HG02973 (cell line): Measurements from ENCODE around the gene NCKAP5.

Experiments
- ATAC-seq: cut with Tn5 transposase; IDR thresholded peaks from one replicate; pipeline ENCODE4 v1.9.1; 2021; ENCODE audit warnings: moderate library complexity; ENCODE audit not compliant: unreplicated experiment

NCKAP5 gene

DNA sequence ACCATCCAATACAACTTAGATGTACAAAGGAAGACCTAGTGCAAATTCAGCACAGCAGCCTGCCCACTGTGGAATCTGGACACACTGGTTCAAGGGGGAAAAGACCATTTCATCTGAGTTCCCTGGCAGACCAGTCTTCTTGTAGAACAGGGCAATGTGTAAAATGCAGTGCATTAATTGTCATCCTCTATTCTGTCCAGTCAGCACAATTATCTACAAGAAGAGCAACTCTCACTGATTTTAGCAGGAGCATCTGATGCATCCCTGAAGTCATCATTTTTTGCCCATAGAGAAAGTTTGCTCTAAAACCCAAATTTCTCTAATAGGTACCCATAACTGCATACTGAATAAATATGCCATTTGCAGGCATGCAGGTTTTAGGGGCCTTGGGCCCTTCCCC, 816.4 kb downstream of the NCKAP5 start:
- ATAC-seq: no peak

DNA sequence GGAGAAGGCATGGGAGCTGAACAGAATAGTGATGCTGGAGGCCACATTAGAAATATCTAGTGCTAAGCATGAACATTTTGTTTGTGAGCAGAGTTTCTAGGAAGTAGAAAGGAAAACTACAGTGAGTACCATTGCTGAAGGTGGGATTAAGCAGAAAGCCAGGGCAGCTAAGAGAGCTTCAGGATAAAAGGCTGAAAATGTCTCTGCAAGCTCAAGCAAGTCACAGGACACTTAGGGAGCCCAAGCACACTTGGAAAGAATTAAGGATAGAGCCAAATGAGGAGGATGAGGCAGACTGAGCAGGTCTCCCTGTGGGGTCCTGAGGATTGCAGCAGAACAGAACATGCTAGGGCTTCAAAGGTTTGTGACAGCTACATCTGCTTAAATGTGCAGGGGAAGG, 817.7 kb downstream of the NCKAP5 start:
- no peak for ATAC-seq

DNA sequence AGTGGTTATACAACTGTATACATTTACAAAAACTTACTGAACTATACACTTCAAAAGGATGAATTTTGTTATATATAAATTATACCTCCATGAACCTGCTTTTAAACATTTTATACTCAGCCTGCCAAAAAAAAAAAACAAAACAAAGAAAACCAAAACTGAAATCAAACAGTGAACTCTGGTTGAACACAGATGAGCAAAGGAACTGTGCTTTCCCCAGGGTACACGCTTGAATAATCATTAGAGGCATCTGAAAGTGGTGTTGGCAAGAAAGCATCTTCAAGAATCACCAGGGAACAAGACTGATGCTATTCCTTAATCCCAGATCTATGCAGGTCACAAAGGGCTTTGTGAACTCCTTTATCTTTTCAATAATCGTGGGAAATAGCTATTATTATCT, 821.2 kb downstream of the NCKAP5 start:
- no peak for ATAC-seq

GRCh38 chr2:132741754-132742153, 826.5 kb downstream of the NCKAP5 start:
- no peak for ATAC-seq

DNA sequence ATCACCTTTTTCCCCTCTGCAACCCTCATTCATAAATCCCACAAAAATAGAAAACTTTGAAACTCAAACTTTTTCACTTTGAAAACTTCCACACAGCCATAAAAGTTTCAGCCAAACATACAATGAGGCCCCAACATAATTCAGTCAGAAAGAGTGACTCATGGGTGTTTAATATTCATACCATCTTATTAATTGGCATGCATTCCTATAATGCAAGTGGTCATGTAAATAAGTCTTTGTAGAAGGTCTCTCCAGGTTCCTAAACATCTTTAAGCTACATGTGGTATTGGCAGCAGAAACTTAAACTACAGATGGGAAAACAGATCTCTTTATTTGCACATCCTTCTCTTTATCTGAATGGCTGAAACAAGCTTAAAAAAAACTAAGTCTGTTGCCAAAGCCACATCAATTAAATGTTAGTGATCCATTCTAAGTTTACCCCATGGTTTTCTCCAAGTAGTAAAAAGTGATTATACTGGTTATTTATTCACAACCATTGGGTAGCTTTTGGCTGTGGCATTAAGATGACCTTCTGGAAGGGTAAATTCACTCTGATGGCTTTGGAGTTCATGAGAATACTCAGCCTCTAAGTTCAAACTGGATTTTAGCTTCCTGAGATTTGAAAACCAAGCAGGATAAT, 828.1 kb downstream of the NCKAP5 start:
- no peak for ATAC-seq

- no peak for ATAC-seq
Measured at GRCh38 chr2:132738223-132738622, 830.0 kb downstream of the NCKAP5 start.

GRCh38 chr2:132736059-132736458, 832.2 kb downstream of the NCKAP5 start:
- no peak for ATAC-seq

DNA sequence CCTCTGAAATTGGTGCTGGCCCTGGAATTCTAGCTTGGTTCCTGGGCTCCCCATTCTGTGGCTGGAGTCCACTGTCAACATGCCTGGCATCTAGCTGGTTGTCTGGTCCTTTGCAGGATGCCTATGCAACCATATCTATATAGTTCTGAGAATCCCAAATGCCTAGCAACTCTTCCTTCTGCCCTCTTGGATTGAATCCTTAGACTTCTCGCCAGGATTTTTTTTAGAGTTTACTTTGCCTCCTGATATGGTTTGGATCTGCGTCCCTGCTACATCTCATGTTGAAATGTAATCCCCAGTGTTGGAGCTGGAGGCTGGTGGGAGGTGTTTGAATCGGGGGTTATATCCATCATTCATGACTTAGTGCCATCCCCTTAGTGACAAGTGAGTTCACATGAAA, 833.3 kb downstream of the NCKAP5 start:
- no peak for ATAC-seq

DNA sequence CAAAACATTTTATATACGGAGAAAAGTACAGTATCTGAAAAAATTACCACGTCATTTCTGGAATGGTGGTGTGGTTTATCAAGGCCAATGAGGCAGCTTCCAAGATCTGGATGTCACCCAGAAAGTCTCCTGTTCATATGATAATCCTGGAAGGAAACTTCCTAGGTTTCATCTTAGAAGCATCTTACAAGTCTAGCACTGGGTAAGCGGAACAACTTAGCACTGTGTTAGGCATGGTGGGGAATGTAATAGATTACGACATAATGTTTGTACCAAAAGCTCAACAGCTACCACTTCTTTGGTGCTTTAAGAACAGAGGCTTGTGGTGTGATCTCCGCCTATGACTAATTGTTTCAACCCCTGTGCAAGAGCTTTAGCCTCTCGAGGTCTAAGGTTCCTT, 835.2 kb downstream of the NCKAP5 start:
- ATAC-seq: no peak

DNA sequence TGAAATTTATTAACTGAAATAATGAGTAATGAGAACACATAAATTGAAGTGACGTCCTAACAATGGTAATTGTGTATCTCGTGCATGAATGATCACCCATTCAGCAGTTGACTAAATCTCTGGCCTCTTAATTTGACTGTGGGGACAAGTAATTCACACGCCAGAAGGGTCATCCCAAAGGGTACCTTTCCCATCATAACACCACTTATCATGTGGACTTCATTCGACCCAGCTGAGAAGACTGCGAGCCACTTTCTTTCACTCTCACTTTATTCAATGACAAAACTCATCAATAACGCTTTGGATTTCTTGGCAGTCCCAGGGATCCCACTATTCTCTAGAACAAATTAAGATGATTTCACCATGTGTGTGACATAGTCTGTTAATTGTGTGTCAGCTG, 835.6 kb downstream of the NCKAP5 start:
- no peak for ATAC-seq

DNA sequence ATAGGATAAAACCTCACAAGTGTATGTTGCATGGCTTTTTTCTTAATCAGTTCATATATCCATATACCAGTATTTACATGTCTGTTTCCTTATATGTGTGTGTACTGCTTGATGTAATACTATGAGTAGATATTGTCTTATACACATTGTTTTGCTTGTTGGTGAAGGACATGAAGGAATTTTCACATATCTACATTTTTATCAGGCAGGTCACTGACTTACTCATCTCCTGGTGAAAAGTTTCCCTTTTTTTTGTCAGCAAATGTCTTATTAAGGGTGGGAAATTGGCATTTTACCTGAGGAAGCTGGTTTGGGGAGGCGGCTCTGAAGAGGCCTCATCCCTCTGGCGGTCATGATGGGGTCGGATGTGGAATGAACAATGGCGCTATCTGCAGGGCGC, 836.8 kb downstream of the NCKAP5 start:
- no peak for ATAC-seq

DNA sequence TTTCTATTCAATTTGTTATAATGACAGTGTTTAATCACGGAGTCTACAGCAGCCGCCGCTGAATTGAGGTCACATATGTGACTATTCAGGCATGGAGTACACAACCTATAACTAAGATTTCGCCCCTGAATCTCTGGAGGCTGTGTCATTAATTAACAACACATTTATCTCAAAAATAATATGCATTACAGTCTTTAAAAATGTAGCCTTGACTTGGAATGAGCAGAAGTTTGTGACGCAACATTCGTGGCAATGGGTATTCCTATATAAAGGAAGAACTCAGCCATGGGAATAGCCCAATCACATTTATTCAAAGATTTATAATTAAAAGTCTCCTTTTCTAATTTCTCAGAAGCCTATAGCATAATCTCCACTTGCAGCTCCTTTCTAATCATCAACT, 837.7 kb downstream of the NCKAP5 start:
- no peak for ATAC-seq

- no peak for ATAC-seq
Measured at GRCh38 chr2:132729522-132729921, 838.7 kb downstream of the NCKAP5 start.

DNA sequence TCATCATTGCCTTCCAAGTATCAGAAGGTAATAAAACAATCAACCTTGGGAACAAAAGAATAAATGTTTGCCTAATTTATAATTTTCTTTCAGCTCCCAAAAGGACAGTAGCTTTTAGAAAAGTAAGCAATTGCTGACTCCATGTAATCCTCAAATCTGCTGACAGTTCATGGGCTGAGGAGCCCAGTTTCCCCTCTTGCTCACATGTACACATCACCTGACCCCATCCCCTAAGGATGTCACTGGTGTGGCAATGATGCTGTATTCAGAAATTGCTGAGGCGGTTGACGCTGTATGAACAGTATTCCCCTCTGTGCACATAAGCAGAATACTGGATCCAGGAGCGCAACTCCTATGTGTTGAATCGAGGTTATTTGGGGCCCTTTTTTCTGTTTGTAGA, 842.1 kb downstream of the NCKAP5 start:
- no peak for ATAC-seq

DNA sequence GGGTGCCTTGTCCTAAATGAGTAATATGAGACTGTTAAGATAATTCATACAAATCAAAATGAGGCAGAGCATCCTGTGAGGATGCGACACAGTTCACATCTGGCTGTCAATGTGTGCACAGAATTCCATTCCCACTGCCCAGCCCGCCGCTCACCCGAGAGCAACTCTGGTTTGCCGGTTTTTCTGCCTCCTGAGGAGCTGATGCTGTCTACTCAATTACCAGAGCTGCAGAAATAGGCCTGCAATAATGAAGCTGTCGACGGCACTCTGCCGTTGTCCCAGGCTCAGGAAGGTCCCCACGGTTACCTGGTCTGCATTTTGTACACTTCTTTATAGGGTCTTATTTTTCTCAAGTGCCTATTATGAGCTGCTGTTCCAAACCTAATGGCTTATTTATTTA, 842.5 kb downstream of the NCKAP5 start:
- no peak for ATAC-seq

DNA sequence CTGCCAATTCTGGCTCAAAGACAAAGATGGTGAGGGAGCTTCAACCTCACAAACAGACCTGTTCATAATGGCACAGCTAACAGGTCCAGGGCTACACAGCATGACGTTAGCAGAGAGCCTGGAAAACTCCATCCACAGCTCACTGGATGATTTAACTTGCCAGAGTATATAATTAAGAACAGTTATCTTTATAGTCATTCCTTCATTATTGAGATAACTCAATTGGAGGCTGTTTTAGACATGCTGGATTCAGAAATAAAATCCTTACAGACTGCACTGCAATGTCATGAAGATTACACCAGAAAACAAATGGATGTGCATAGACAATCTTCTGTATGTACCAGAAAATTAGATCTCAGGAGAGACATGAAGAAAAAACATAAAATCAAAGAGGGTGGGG, 843.1 kb downstream of the NCKAP5 start:
- no peak for ATAC-seq

- ATAC-seq: no peak
Measured at GRCh38 chr2:132721938-132722337, 846.3 kb downstream of the NCKAP5 start.

DNA sequence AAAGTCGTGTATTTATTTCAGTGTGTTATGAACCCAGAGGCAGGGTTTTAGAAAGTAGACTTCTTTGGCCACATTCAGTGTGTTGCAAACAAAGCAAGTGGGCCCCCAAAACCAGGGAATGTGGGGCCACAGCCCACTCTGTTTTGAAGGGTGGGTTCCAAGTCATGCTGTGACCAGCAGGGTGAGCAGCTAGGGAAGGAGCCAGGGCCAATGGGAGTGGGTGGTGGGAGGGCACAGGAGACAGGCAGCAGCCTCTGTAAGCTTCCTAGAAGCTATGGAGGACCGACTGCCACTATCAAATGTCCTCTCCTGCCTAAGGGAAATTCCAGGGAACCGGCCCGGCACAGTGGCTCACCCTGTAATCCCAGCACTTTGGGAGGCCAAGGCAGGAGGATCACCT, 847.9 kb downstream of the NCKAP5 start:
- ATAC-seq: no peak

GRCh38 chr2:132719480-132719879, 848.8 kb downstream of the NCKAP5 start:
- no peak for ATAC-seq

DNA sequence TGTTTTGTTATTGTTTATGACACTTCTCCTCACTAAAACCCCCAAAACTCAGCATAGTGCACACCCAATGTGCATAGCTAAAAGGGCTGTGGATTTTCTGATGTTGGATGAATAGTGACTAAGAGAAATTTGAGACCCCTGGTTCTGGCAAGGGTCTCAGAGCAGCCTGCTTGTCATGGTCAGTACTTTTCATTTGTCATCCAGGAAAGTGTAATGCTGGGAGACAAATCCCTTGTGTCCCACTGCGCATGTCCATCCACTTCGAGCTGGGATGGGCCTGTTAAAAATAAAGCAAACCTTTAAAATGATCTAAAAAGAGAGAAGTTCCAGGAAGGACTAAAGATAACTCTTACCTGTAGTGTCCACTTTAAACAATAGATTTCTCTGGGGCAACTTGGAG, 851.3 kb downstream of the NCKAP5 start:
- no peak for ATAC-seq

DNA sequence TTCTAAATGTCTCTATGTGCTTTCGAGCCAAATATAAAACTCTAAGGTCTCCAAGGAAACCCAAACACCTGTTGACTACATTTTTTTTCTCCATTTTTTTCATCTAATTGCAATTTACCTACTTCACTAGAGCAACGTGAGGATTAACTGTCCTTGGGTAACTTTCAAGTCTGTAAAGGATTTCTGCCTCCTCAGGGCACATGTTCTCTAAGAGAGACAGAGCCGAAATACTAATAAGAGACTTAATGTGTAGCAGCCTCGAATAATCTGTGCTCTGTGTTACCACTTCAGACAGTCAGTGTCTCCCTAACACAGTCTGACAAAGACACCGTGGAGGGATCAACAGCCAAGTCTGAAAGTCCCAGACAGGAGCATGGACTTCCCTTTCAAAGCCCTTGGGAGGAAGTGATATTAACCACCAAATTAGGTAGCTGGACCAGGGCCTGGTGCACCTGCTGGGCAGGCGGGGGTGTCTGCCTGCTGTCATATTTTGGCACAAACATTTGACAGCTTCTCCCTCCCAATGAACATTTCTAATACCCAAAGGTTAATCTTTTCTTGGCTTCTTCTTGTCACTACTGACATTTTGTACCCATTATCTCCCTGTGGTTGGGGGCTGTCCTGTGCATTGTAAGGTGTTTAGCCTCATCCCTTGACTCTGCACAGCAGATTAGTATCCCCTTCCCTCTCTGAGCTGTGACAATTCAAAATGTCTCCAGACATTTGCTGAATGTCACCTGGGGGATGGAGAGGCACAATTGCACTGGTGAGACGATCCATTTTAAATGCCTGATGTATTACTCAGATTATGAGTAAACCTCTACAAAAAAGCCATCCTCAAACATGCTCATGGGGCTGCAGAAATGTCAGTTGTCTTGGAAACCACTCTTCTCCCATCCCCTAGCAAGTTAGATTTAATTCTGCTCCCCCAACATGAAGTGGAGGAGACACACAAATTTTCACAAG, 852.6 kb downstream of the NCKAP5 start:
- ATAC-seq: peak; percentile 62

- no peak for ATAC-seq
Measured at GRCh38 chr2:132703396-132703795, 864.9 kb downstream of the NCKAP5 start.
